Peyer's patch (tissue), 4 donors: ENCODE measurements around the gene TMEM266. TPM values are rescaled to one million over a fixed set of nuclear protein-coding genes. Genes with fewer than 3 reads are reported as not detected.

Source experiments
- DNase-seq, 3 donors: peaks; one replicate each; pipeline ENCODE4 v3.0.0-alpha.2; 2017 to 2019
- H3K27ac ChIP-seq, 4 donors: fragments of 200-600 bp; sonication (generic); one replicate each; pipeline ENCODE4 v1.5.1; 2016 to 2019
- H3K27me3 ChIP-seq, 2 donors: fragments of 200-600 bp; sonication (generic); one replicate each; pipeline ENCODE4 v1.5.1; 2019
- H3K36me3 ChIP-seq, 3 donors: fragments of 200-600 bp; sonication (generic); one replicate each; pipeline ENCODE4 v1.5.1; 2016 to 2019
- H3K4me1 ChIP-seq, 4 donors: fragments of 200-600 bp; sonication (generic); one replicate each; pipeline ENCODE4 v1.5.1; 2016 to 2019
- H3K4me3 ChIP-seq, 4 donors: fragments of 200-600 bp; sonication (generic); 1 replicate in 3 of 4; 2 replicates in 1 of 4; pipeline ENCODE4 v1.5.1; 2016 to 2019; ENCODE audit warnings: mild to moderate bottlenecking in 1 of 4
- H3K9me3 ChIP-seq, 4 donors: fragments of 200-600 bp; sonication (generic); one replicate each; pipeline ENCODE4 v1.5.1; 2016 to 2019; ENCODE audit warnings: mild to moderate bottlenecking in 1 of 4
- POLR2A ChIP-seq, 2 donors: fragments of 450-650 bp; IDR thresholded peaks; one replicate each; pipeline ENCODE4 v1.5.1; 2017; ENCODE audit warnings: antibody characterized with exemption in 2 of 2, mild to moderate bottlenecking in 2 of 2, moderate library complexity in 2 of 2
- total RNA-seq, 4 donors: library from RNA; depleted of rRNA; stranded (reverse); fragments of >200 nt; gene quantifications; one replicate each; pipeline ENCODE4 v1.1.0, GENCODE V29; 2016
- TF ChIP-seq, protein P1 (sequence below), 6 experiments: fragments of 450-650 bp in 4 of 6; fragments of 200-600 bp in 2 of 6; sonication (generic) in 1 of 6; IDR thresholded peaks; one replicate each; pipeline ENCODE4 v1.5.1; 2017 to 2019; ENCODE audit warnings: antibody characterized with exemption in 6 of 6, mild to moderate bottlenecking in 3 of 6, moderate library complexity in 1 of 6

The TMEM266 gene
- total RNA-seq, 4 donors from 2014 or later = not detected

DNA sequence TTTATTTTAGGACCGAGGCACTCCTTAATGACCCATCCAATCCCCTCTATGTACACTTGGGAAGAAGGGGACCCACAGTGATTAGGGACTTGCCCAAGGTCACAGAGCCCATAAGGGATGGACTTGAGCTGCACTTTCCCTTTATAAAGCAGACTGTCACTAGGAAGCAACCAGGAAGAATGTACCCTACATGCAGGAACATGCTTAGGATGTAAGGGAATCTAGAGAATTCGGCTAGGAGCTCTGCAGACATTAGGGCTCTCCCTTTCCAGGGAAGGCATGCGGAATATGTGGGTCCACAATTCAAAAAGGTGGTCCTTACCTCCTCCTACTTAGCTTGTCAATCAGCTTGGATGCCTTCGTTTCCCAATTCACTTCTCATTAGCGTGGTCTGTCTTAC is 78.7 kb downstream of the TMEM266 start:
- no peak for TF ChIP-seq POLR2A (IDR thresholded peaks at IDR 0.05)
- TF ChIP-seq, protein P1, sequence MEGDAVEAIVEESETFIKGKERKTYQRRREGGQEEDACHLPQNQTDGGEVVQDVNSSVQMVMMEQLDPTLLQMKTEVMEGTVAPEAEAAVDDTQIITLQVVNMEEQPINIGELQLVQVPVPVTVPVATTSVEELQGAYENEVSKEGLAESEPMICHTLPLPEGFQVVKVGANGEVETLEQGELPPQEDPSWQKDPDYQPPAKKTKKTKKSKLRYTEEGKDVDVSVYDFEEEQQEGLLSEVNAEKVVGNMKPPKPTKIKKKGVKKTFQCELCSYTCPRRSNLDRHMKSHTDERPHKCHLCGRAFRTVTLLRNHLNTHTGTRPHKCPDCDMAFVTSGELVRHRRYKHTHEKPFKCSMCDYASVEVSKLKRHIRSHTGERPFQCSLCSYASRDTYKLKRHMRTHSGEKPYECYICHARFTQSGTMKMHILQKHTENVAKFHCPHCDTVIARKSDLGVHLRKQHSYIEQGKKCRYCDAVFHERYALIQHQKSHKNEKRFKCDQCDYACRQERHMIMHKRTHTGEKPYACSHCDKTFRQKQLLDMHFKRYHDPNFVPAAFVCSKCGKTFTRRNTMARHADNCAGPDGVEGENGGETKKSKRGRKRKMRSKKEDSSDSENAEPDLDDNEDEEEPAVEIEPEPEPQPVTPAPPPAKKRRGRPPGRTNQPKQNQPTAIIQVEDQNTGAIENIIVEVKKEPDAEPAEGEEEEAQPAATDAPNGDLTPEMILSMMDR (IDR thresholded peaks at IDR 0.05) = no peak
- Histone ChIP-seq H3K4me1 (peaks cover 0 to 13% (median 0%) of the 10 kb centered on the region in 4 donors), H3K27ac (no peak overlapping the region)

DNA sequence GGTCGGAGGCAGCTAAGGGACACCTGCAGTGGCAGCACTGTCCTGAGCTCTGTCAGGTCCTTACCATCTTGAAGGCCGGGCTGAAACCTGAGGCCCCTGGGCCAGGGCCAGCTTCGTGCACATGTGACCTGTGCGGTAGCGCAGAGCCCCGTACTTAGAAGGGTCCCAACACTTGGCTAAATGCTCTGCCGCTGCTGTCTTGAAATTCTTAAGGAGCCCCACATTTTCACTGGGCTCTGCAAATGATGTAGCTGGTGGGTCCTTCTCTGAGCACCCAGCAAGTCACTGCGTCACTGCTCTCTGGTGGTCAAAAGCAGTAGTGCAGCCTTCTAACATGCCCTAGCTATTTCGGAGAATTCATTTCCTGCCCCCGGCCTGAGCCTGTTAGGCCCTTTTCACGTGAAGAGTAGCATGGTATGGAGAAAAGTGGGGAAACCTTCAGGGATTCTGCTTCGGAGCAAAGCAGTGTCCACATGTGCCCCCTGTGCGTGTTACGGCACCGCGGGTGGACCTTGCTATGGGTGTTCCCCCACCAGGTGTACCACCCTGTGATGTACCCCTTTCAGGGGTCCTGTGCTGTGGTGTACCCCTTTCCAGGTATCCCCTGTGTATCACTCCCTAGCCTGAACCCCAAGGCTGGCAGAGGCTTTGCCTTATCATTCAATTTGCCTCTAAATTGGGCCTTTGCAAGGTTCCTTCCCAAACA is 79.7 kb downstream of the TMEM266 start:
- Histone ChIP-seq H3K4me3 (no peak overlapping the region), H3K9me3 (no peaks in the 10 kb centered on the region), H3K27me3 (no peaks in the 10 kb centered on the region), H3K4me1 (peaks cover 0 to 13% (median 0%) of the 10 kb centered on the region in 4 donors), H3K27ac (no peak overlapping the region), H3K36me3 (no peaks in the 10 kb centered on the region)
- peak in 2 of 3 donors; percentile 66 to 87 for DNase-seq
- TF ChIP-seq, protein P1 (IDR thresholded peaks at IDR 0.05) = peak; percentile 58 to 85 (median 81)
- TF ChIP-seq POLR2A (IDR thresholded peaks at IDR 0.05) = no peak

More for the DNA sequence above, 78.7 kb downstream of the TMEM266 start:
- no peaks in the 10 kb centered on the region for H3K27me3 ChIP-seq
- H3K9me3 ChIP-seq = no peaks in the 10 kb centered on the region
- no peak overlapping the region for H3K4me3 ChIP-seq
- DNase-seq = no peak
- H3K36me3 ChIP-seq = no peaks in the 10 kb centered on the region

DNA sequence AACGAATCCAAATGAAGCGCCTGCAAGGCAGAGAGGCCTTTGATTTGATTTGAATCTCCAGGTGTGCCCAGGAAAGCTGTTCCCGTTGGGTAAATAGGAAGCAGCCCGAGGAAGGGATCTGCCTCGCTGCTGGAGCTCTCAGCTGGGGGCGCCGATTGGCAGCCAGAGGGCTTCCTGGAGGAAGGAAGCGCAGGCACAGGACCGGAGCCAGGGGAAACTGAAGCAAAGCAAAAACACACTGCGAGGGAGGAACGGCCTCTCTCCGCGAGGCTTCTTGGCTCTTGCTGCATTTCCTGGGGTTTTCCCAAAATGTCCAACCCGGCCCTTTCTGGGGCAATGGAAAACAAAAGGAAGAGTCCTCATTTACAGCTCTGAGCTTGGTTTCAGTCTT is 80.3 kb downstream of the TMEM266 start:
- peaks cover 0 to 13% (median 0%) of the 10 kb centered on the region in 4 donors for H3K4me1 ChIP-seq
- no peak for DNase-seq
- no peak overlapping the region for H3K4me3 ChIP-seq
- no peaks in the 10 kb centered on the region for H3K36me3 ChIP-seq
- TF ChIP-seq POLR2A (IDR thresholded peaks at IDR 0.05) = no peak
- TF ChIP-seq, protein P1 (IDR thresholded peaks at IDR 0.05) = no peak
- H3K9me3 ChIP-seq = no peaks in the 10 kb centered on the region
- no peaks in the 10 kb centered on the region for H3K27me3 ChIP-seq
- H3K27ac ChIP-seq = no peak overlapping the region

DNA sequence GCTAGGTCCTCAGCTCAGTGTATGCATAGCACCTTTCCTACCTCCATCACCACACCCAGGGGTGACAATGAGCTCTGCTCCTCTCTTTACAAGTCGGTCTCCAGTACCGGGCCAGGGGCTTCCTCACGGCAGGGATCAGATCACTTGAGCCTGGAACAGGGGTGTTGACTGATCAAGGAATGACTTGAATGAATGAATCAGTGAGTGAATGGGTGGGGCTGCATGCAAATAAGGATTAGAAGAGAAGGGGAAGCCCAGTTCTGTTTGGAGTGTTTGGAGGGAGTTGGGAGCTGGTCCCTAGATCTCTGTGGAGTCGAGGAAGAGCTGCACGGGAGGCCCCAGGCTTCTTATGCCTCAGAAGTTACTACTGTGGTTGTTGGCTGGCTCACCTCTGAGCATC is 87.0 kb downstream of the TMEM266 start:
- Histone ChIP-seq H3K9me3 (no peaks in the 10 kb centered on the region), H3K27ac (no peak overlapping the region), H3K36me3 (no peaks in the 10 kb centered on the region), H3K4me3 (no peak overlapping the region), H3K27me3 (no peaks in the 10 kb centered on the region), H3K4me1 (peaks cover 0 to 11% (median 2%) of the 10 kb centered on the region in 4 donors)
- TF ChIP-seq POLR2A (IDR thresholded peaks at IDR 0.05) = no peak
- TF ChIP-seq, protein P1 (IDR thresholded peaks at IDR 0.05) = no peak
- DNase-seq = no peak

DNA sequence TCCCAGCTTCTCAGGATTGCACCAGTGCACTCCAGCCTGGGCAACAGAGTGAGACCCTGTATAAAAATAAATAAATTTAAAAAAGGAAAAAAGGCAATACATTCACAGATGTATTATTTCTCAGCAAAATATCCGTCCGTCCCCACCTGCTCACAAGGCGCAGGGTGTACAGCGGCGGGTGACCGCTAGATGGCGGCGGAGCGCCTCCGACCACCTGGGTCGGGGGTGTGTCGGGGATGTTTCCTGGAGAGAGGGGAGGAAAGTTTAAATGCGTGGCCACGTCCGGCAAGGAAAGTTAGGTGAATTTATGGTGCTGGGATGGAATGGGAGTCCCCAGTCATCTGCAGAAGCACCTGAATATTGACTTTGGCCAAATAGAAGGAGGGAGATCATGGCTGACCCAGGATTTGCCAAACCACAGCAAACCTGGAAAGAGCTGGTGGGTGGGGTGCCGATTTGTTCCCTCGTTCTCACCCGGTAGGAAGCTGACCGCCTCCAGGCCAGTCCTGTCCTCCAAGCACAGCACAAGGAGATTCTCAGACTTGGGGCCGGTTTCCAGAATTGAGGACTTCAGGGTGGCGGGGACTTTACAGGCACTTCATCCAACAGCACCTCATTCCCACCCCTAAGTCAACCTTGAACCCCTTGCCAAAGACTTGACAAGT is 88.3 kb downstream of the TMEM266 start:
- H3K36me3 ChIP-seq = no peaks in the 10 kb centered on the region
- no peaks in the 10 kb centered on the region for H3K9me3 ChIP-seq
- H3K27ac ChIP-seq = no peak overlapping the region
- H3K4me3 ChIP-seq = no peak overlapping the region
- TF ChIP-seq POLR2A (IDR thresholded peaks at IDR 0.05) = no peak
- TF ChIP-seq, protein P1 (IDR thresholded peaks at IDR 0.05) = peak; percentile 69 to 92 (median 80)
- peak in 2 of 3 donors; percentile 59 to 79 for DNase-seq
- peaks cover 0 to 11% (median 2%) of the 10 kb centered on the region in 4 donors for H3K4me1 ChIP-seq
- no peaks in the 10 kb centered on the region for H3K27me3 ChIP-seq
